HK-2 (cell line): ENCODE results near the gene SLC45A2.
"Not testable (repeated sequence)": the region's sequence is repeated elsewhere in the genome, so short reads cannot be mapped to it uniquely, and the experiment has no call there.

Experiments
- DNase-seq: peaks from one replicate; pipeline ENCODE4 v3.0.0-alpha.2; 2018; ENCODE audit not compliant: unreplicated experiment

The SLC45A2 gene

GRCh38 chr5:33969572-33970452 lies 14.7 kb downstream of the SLC45A2 start:
- DNase-seq, result peak; percentile 11

- DNase-seq, result no peak
Observed at GRCh38 chr5:33968211-33969005, 16.1 kb downstream of the SLC45A2 start.

DNA sequence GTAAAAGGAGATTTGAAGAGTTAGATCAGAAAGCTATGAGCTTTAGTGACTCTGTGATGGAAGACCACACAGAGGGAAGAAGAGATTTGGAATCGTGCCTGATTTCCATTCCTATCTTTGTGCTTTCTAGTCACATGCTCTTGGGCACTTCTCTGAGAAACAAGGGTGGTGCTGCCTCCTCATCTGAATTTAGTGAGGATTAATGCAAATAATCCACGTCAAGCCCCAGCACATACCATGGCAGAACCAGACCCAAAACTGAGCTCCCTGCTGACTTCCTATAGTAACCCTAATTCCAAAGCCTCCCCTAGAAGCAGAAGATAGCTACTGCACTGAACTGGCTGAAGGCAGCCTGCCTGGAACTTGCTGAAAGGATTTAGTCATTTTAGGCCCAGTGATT lies 17.7 kb downstream of the SLC45A2 start:
- no peak for DNase-seq

DNA sequence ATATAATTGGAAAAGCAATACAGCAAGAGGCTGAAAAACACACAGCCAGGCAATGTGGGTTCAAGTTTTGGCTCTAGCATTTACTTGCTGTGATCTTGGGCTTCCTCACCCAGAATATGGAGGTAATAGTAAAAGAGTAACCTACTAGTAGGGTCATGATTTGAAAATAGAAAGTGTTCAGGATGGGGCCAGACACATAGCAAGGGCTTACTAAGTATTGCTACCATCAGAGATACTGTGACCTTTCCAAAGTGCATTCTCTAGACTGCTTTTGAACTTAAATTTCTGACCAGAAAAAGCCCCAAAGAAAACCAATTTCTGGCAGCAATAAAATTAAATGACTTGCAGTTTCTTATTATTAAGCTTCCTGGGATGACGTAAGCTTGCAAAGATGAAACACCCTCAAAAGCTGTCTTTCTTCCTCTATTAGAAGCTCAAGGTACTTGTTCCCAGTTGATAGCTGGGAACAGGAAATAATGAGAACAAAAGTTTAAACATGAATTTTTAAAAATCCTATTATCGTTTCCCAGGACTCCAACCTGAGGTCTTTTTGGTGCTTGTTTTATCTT lies 20.3 kb downstream of the SLC45A2 start:
- DNase-seq, result no peak

GRCh38 chr5:33958176-33958575 lies 26.3 kb downstream of the SLC45A2 start:
- DNase-seq, result no peak

DNA sequence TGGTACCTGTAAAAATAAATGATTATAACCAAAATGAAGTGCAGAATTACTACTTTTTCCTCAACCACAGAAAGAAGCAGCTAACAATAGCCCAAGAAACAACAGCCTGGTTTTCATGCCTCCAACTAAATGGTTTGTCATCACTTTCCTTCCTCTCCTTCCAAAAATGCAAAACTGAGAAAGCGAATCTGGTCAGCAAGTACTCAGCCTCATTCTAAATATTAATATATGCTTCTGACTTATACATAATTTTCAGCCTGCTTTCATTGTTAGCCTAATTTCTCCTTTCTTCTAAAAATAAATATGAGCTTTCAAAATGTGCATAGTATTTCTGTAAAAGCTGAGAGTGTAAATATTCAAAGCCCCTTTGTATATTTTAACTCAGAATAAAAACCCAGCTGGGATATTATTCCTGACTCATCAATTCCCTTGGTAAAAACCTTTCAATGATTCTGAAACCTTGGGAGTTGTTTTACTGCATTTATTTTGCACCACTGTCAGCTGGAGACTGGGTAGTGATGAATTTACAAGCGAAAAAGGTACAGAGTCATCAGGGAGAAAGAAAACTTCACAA lies 26.8 kb downstream of the SLC45A2 start:
- no peak for DNase-seq

DNA sequence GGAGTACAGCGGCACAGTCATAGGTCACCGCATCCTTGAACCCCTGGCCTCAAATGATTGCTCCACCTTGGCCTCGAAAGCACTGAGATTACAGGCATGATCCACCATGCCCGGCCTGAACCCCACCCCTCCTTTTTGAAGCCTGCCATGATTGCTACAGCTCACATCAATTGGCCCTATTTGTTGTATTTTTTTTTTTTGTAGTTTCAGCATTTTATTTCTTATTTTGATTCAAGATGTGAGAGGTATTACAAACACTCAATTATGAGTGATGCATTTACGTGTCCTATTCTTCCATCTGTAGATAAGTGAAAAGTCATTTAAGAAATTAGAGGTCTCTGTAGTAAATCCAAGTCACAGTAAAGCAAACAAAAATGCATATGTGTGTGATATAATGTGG lies 32.3 kb downstream of the SLC45A2 start:
- not testable (repeated sequence) for DNase-seq

GRCh38 chr5:33944543-33945132 lies 39.9 kb downstream of the SLC45A2 start:
- no peak for DNase-seq

GRCh38 chr5:33941090-33941489 lies 43.4 kb downstream of the SLC45A2 start:
- DNase-seq, result no peak

- DNase-seq, result no peak
Observed at GRCh38 chr5:33939556-33940262, 44.8 kb downstream of the SLC45A2 start.

DNA sequence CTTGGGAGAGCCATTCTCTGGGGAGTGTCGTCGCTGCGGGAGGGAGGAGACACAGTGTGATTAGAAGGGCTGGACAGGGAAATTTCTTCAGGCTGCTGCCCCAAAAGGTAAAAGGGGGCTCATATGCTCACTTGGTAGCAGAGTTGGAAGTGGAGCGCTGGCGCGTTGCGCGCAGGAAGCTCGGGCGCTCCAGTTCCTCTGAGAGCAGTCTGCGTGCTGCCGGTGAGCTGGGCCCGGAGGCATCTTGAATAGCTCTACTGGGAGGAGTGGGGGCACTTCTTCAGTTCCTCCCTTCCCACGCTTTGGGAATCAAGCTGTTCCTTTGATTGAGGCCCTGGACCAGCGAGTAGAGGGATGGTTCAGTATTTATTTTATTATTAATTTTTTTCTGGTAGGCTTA lies 45.6 kb downstream of the SLC45A2 start:
- no peak for DNase-seq

DNA sequence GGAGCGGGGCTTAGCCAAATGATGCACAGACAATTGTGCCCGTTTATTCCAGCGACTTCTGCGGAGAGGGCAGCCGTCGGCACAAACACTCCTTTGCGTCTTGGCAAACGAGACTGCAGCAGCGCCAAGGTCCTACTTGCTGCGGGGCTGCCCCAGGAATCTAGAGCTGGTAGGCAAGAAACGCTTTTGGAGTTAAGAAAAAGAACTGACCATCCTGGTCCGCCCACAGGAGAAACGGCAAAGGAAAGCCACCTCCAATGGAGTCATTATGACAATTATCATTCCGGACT lies 46.0 kb downstream of the SLC45A2 start:
- DNase-seq, result no peak

DNA sequence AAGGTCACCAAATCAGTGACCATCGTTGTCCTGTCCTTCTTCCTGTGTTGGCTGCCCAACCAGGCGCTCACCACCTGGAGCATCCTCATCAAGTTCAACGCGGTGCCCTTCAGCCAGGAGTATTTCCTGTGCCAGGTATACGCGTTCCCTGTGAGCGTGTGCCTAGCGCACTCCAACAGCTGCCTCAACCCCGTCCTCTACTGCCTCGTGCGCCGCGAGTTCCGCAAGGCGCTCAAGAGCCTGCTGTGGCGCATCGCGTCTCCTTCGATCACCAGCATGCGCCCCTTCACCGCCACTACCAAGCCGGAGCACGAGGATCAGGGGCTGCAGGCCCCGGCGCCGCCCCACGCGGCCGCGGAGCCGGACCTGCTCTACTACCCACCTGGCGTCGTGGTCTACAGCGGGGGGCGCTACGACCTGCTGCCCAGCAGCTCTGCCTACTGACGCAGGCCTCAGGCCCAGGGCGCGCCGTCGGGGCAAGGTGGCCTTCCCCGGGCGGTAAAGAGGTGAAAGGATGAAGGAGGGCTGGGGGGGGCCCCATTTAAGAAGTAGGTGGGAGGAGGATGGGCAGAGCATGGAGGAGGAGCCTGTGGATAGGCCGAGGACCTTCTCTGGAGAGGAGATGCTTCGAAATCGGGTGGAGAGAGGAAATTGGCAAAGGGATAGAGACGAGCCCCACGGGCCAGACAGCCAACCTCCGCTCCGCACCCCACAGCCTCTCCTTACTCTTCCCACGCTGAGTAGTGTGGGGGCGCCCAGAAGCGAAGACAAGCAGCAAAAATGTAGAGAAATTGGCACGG lies 46.6 kb downstream of the SLC45A2 start:
- DNase-seq, result no peak

DNA sequence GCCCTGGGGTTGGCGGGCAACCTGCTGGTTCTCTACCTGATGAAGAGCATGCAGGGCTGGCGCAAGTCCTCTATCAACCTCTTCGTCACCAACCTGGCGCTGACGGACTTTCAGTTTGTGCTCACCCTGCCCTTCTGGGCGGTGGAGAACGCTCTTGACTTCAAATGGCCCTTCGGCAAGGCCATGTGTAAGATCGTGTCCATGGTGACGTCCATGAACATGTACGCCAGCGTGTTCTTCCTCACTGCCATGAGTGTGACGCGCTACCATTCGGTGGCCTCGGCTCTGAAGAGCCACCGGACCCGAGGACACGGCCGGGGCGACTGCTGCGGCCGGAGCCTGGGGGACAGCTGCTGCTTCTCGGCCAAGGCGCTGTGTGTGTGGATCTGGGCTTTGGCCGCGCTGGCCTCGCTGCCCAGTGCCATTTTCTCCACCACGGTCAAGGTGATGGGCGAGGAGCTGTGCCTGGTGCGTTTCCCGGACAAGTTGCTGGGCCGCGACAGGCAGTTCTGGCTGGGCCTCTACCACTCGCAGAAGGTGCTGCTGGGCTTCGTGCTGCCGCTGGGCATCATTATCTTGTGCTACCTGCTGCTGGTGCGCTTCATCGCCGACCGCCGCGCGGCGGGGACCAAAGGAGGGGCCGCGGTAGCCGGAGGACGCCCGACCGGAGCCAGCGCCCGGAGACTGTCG lies 47.3 kb downstream of the SLC45A2 start:
- DNase-seq, result no peak

GRCh38 chr5:33936381-33937016 lies 48.0 kb downstream of the SLC45A2 start, which contains the start of gene RXFP3:
TSS of gene RXFP3 (plus strand) at chr5:33936386. CDS start at chr5:33936741, 355 bp downstream.
- no peak for DNase-seq

DNA sequence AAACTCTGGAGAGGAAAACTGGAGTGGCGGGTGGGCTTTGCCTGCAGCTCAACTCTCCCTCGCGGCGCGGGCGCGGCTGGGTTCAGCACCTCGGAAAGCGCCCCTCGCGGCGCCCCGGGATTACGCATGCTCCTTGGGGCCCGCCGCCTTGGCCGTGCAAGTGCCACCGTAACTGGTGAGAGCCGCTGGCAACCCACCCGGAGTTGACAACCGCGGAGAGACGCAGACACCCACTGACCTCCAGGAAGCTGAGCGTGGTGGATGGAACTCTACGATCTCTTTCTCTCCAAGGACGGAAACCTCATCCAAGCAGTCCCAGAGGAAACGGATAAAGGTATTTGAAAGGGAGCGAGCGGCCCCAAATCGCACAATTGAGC lies 48.5 kb downstream of the SLC45A2 start:
- DNase-seq, result peak; percentile 61

DNA sequence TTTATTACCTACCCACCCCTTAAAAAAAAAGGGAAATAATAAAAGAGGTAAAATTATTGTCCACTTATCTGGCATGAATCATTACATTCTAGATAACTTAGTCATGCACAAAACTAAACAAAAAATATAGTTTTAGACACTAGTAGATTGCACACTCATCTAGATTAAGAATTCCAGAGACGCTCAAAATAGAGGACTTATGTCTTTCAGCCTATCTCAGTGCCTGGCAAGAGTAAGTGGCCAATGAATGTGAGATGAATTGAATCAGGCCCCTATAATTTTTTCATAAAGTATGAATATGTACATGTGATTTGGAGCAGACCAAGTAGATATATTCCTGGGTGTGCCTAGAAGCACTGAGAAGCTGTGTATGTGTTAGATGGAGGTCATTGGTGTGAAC lies 50.3 kb downstream of the SLC45A2 start:
- DNase-seq, result no peak

- DNase-seq, result no peak
Observed at GRCh38 chr5:33933723-33934169, 50.7 kb downstream of the SLC45A2 start.

GRCh38 chr5:33931136-33931535 lies 53.4 kb downstream of the SLC45A2 start:
- no peak for DNase-seq
